GM23338 (cell line): ENCODE measurements around the gene HGFAC.

Source experiments
- CREB1 ChIP-seq: fragments of 250-450 bp; sonication (Bioruptor Pico); IDR thresholded peaks from 2 replicates; pipeline ENCODE4 v1.5.0; 2020; ENCODE audit warnings: low read depth, mild to moderate bottlenecking, moderate library complexity
- EZH2 ChIP-seq: fragments of 200-600 bp; sonication (generic); IDR thresholded peaks from one replicate; pipeline ENCODE4 v1.8.0; 2017; ENCODE audit warnings: antibody characterized with exemption, mild to moderate bottlenecking, low read depth; ENCODE audit not compliant: unreplicated experiment
- EZH2phosphoT487 ChIP-seq: fragments of 200-600 bp; sonication (generic); IDR thresholded peaks from one replicate; pipeline ENCODE4 v1.8.1; 2018; ENCODE audit warnings: antibody characterized with exemption; ENCODE audit not compliant: unreplicated experiment
- JUNB ChIP-seq: IDR thresholded peaks from one replicate; pipeline ENCODE4 v1.6.1; 2016; ENCODE audit warnings: antibody characterized with exemption; ENCODE audit not compliant: unreplicated experiment
- NANOG ChIP-seq: IDR thresholded peaks from 2 replicates; pipeline ENCODE4 v1.6.1; 2016; ENCODE audit warnings: antibody characterized with exemption, borderline replicate concordance
- POLR2AphosphoS5 ChIP-seq: IDR thresholded peaks from 2 replicates; pipeline ENCODE4 v1.6.1; 2016; ENCODE audit warnings: antibody characterized with exemption, low read depth
- ZNF114 ChIP-seq: fragments of 250-450 bp; sonication (Bioruptor Pico); IDR thresholded peaks from 2 replicates; pipeline ENCODE4 v1.5.0; 2020; ENCODE audit warnings: mild to moderate bottlenecking, moderate library complexity
- ZNF331 ChIP-seq: fragments of 250-450 bp; sonication (Bioruptor Pico); IDR thresholded peaks from 2 replicates; pipeline ENCODE4 v1.5.0; 2020; ENCODE audit warnings: low read depth, mild to moderate bottlenecking, moderate library complexity
- TF ChIP-seq, protein P1 (sequence below), 2 experiments: fragments of 200-600 bp in 1 of 2; sonication (generic) in 1 of 2; conservative IDR thresholded peaks; 2 replicates each; pipeline versions ENCODE4 v1.5.1 to v1.6.1; 2016 to 2017; ENCODE audit warnings: antibody characterized with exemption in 2 of 2, low read depth in 2 of 2, mild to moderate bottlenecking in 2 of 2, moderate library complexity in 1 of 2
- TF ChIP-seq, protein P2 (sequence below): IDR thresholded peaks from one replicate; pipeline ENCODE4 v1.6.1; 2018; ENCODE audit warnings: antibody characterized with exemption; ENCODE audit not compliant: unreplicated experiment
- TF ChIP-seq, protein P3 (sequence below): fragments of 250-450 bp; sonication (Bioruptor Pico); IDR thresholded peaks from 2 replicates; pipeline ENCODE4 v1.5.0; 2020; ENCODE audit warnings: mild to moderate bottlenecking, moderate library complexity
- TF ChIP-seq, protein P4 (sequence below): IDR thresholded peaks from 2 replicates; pipeline ENCODE4 v1.6.1; 2016; ENCODE audit warnings: antibody characterized with exemption

DNA sequence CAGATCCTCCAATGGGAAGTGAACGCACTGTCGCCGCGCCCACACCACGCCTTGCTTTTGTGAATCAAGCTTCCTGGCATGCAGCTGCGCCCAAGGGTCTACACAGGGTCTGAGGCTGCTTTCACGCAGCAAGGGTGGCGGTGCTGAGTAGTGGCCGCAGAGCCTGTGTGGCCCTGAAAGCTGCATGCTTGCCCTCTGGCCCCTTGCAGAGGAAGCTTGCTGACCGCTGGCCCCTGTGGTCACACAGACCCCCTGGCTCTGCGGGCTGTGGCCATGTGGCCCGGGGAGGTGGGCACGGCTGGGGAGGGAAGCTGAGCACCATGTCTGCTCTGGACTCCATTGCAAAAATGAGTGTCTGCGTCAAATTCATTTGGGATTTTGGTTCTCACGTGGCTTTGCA is 30.1 kb downstream of the HGFAC start:
- TF ChIP-seq, protein P1, sequence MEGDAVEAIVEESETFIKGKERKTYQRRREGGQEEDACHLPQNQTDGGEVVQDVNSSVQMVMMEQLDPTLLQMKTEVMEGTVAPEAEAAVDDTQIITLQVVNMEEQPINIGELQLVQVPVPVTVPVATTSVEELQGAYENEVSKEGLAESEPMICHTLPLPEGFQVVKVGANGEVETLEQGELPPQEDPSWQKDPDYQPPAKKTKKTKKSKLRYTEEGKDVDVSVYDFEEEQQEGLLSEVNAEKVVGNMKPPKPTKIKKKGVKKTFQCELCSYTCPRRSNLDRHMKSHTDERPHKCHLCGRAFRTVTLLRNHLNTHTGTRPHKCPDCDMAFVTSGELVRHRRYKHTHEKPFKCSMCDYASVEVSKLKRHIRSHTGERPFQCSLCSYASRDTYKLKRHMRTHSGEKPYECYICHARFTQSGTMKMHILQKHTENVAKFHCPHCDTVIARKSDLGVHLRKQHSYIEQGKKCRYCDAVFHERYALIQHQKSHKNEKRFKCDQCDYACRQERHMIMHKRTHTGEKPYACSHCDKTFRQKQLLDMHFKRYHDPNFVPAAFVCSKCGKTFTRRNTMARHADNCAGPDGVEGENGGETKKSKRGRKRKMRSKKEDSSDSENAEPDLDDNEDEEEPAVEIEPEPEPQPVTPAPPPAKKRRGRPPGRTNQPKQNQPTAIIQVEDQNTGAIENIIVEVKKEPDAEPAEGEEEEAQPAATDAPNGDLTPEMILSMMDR (conservative IDR thresholded peaks at IDR 0.05; ENCODE audit: low read depth in 2 of 2): no peak
- TF ChIP-seq CREB1 (CRISPR knock-in tag) (no peak), NANOG (no peak), EZH2phosphoT487 (no peak), EZH2 (no peak), POLR2AphosphoS5 (no peak), JUNB (no peak), ZNF114 (no peak), ZNF331 (CRISPR knock-in tag) (no peak)
- TF ChIP-seq, protein P2, sequence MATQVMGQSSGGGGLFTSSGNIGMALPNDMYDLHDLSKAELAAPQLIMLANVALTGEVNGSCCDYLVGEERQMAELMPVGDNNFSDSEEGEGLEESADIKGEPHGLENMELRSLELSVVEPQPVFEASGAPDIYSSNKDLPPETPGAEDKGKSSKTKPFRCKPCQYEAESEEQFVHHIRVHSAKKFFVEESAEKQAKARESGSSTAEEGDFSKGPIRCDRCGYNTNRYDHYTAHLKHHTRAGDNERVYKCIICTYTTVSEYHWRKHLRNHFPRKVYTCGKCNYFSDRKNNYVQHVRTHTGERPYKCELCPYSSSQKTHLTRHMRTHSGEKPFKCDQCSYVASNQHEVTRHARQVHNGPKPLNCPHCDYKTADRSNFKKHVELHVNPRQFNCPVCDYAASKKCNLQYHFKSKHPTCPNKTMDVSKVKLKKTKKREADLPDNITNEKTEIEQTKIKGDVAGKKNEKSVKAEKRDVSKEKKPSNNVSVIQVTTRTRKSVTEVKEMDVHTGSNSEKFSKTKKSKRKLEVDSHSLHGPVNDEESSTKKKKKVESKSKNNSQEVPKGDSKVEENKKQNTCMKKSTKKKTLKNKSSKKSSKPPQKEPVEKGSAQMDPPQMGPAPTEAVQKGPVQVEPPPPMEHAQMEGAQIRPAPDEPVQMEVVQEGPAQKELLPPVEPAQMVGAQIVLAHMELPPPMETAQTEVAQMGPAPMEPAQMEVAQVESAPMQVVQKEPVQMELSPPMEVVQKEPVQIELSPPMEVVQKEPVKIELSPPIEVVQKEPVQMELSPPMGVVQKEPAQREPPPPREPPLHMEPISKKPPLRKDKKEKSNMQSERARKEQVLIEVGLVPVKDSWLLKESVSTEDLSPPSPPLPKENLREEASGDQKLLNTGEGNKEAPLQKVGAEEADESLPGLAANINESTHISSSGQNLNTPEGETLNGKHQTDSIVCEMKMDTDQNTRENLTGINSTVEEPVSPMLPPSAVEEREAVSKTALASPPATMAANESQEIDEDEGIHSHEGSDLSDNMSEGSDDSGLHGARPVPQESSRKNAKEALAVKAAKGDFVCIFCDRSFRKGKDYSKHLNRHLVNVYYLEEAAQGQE: no peak
- TF ChIP-seq, protein P3, sequence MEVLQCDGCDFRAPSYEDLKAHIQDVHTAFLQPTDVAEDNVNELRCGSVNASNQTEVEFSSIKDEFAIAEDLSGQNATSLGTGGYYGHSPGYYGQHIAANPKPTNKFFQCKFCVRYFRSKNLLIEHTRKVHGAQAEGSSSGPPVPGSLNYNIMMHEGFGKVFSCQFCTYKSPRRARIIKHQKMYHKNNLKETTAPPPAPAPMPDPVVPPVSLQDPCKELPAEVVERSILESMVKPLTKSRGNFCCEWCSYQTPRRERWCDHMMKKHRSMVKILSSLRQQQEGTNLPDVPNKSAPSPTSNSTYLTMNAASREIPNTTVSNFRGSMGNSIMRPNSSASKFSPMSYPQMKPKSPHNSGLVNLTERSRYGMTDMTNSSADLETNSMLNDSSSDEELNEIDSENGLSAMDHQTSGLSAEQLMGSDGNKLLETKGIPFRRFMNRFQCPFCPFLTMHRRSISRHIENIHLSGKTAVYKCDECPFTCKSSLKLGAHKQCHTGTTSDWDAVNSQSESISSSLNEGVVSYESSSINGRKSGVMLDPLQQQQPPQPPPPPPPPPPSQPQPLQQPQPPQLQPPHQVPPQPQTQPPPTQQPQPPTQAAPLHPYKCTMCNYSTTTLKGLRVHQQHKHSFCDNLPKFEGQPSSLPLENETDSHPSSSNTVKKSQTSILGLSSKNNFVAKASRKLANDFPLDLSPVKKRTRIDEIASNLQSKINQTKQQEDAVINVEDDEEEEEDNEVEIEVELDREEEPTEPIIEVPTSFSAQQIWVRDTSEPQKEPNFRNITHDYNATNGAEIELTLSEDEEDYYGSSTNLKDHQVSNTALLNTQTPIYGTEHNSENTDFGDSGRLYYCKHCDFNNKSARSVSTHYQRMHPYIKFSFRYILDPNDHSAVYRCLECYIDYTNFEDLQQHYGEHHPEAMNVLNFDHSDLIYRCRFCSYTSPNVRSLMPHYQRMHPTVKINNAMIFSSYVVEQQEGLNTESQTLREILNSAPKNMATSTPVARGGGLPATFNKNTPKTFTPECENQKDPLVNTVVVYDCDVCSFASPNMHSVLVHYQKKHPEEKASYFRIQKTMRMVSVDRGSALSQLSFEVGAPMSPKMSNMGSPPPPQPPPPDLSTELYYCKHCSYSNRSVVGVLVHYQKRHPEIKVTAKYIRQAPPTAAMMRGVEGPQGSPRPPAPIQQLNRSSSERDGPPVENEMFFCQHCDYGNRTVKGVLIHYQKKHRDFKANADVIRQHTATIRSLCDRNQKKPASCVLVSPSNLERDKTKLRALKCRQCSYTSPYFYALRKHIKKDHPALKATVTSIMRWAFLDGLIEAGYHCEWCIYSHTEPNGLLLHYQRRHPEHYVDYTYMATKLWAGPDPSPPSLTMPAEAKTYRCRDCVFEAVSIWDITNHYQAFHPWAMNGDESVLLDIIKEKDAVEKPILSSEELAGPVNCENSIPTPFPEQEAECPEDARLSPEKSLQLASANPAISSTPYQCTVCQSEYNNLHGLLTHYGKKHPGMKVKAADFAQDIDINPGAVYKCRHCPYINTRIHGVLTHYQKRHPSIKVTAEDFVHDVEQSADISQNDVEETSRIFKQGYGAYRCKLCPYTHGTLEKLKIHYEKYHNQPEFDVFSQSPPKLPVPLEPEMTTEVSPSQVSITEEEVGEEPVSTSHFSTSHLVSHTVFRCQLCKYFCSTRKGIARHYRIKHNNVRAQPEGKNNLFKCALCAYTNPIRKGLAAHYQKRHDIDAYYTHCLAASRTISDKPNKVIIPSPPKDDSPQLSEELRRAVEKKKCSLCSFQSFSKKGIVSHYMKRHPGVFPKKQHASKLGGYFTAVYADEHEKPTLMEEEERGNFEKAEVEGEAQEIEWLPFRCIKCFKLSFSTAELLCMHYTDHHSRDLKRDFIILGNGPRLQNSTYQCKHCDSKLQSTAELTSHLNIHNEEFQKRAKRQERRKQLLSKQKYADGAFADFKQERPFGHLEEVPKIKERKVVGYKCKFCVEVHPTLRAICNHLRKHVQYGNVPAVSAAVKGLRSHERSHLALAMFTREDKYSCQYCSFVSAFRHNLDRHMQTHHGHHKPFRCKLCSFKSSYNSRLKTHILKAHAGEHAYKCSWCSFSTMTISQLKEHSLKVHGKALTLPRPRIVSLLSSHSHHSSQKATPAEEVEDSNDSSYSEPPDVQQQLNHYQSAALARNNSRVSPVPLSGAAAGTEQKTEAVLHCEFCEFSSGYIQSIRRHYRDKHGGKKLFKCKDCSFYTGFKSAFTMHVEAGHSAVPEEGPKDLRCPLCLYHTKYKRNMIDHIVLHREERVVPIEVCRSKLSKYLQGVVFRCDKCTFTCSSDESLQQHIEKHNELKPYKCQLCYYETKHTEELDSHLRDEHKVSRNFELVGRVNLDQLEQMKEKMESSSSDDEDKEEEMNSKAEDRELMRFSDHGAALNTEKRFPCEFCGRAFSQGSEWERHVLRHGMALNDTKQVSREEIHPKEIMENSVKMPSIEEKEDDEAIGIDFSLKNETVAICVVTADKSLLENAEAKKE (CRISPR knock-in tag): no peak
- TF ChIP-seq, protein P4, sequence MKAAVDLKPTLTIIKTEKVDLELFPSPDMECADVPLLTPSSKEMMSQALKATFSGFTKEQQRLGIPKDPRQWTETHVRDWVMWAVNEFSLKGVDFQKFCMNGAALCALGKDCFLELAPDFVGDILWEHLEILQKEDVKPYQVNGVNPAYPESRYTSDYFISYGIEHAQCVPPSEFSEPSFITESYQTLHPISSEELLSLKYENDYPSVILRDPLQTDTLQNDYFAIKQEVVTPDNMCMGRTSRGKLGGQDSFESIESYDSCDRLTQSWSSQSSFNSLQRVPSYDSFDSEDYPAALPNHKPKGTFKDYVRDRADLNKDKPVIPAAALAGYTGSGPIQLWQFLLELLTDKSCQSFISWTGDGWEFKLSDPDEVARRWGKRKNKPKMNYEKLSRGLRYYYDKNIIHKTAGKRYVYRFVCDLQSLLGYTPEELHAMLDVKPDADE: no peak
